SK-N-SH (cell line): ENCODE results near the gene ARID1B. TPM values are rescaled to one million over a fixed set of nuclear protein-coding genes. Genes with fewer than 3 reads are reported as not detected.

Experiments used
- CTCF ChIA-PET: fragments of 300-600, 350-600 bp; formaldehyde crosslinking; extraction: SDS; loops from one replicate; lab custom pipeline; 2021; lab: Yijun Ruan, JAX
- POLR2A ChIA-PET: fragments of 350-600 bp; sonication (Branson Sonifier 250); formaldehyde crosslinking; extraction: SDS; loops from one replicate; lab custom pipeline; 2020; ENCODE audit warnings: antibody characterized with exemption, inconsistent platforms; lab: Yijun Ruan, JAX
- DNase-seq: peaks from one replicate; pipeline ENCODE4 v3.0.0; 2012
- H2AFZ ChIP-seq: fragments of 200-600 bp; sonication (generic); 2 replicates; pipeline ENCODE4 v1.8.1; 2016; ENCODE audit warnings: antibody characterized with exemption, mild to moderate bottlenecking, low read depth
- H3F3A ChIP-seq: fragments of 200-600 bp; sonication (generic); replicated peaks from 2 replicates; pipeline ENCODE3; 2016; ENCODE audit warnings: antibody characterized with exemption, mild to moderate bottlenecking; ENCODE audit not compliant: insufficient read depth
- H3K27ac ChIP-seq, 2 experiments: fragments of 200-500 bp in 1 of 2; fragments of 200-600 bp in 1 of 2; sonication (Bioruptor generic) in 1 of 2; sonication (generic), shearing (Covaris generic) in 1 of 2; 2 replicates each; pipeline versions ENCODE4 v1.5.1 to v1.6.1; 2014 to 2016; ENCODE audit warnings: low read depth in 2 of 2, inconsistent platforms in 1 of 2, low read length in 1 of 2, mild to moderate bottlenecking in 1 of 2, mixed read lengths in 1 of 2
- H3K27me3 ChIP-seq: fragments of 200-600 bp; sonication (generic), shearing (Covaris generic); 2 replicates; pipeline ENCODE4 v1.6.1; 2016; ENCODE audit warnings: mixed run types; ENCODE audit not compliant: insufficient read depth
- H3K36me3 ChIP-seq, 2 experiments: fragments of 200-500 bp in 1 of 2; fragments of 200-600 bp in 1 of 2; sonication (Bioruptor generic) in 1 of 2; sonication (generic) in 1 of 2; replicated peaks in 1 of 2; 2 replicates each; pipeline versions ENCODE3 to v1.5.1; 2014 to 2016; ENCODE audit warnings: low read length in 1 of 2, mild to moderate bottlenecking in 1 of 2; ENCODE audit not compliant: insufficient read depth in 2 of 2, control insufficient read depth in 1 of 2
- H3K4me1 ChIP-seq, 2 experiments: fragments of 200-500 bp in 1 of 2; fragments of 200-600 bp in 1 of 2; sonication (Bioruptor generic) in 1 of 2; sonication (generic), shearing (Covaris generic) in 1 of 2; 2 replicates each; pipeline versions ENCODE4 v1.5.1 to v1.6.1; 2014 to 2016; ENCODE audit warnings: low read depth in 1 of 2, low read length in 1 of 2, mixed run types in 1 of 2; ENCODE audit not compliant: insufficient read depth in 2 of 2, control insufficient read depth in 1 of 2
- H3K4me2 ChIP-seq: fragments of 200-600 bp; sonication (generic), shearing (Covaris generic); 2 replicates; pipeline ENCODE4 v1.6.1; 2017; ENCODE audit warnings: mixed run types
- H3K4me3 ChIP-seq, 2 experiments: fragments of 200-500 bp in 1 of 2; fragments of 200-600 bp in 1 of 2; sonication (Bioruptor generic) in 1 of 2; sonication (generic), shearing (Covaris generic) in 1 of 2; 2 replicates each; pipeline versions ENCODE4 v1.5.1 to v1.8.1; 2014 to 2016; ENCODE audit warnings: low read depth in 2 of 2, inconsistent platforms in 1 of 2, low read length in 1 of 2, mild to moderate bottlenecking in 1 of 2, mixed read lengths in 1 of 2, moderate library complexity in 1 of 2
- H3K79me2 ChIP-seq: fragments of 200-600 bp; sonication (generic); 2 replicates; pipeline ENCODE4 v1.8.1; 2017; ENCODE audit warnings: mild to moderate bottlenecking; ENCODE audit not compliant: insufficient read depth
- H3K9ac ChIP-seq: fragments of 200-600 bp; sonication (generic); 2 replicates; pipeline ENCODE4 v1.6.1; 2017; ENCODE audit warnings: mixed run types
- H3K9me2 ChIP-seq: fragments of 200-600 bp; sonication (generic); 2 replicates; pipeline ENCODE4 v1.6.1; 2017; ENCODE audit warnings: mixed run types
- H3K9me3 ChIP-seq: fragments of 200-600 bp; sonication (generic); 2 replicates; pipeline ENCODE4 v1.6.1; 2017; ENCODE audit warnings: mixed run types, mild to moderate bottlenecking, moderate library complexity
- H4K20me1 ChIP-seq: fragments of 200-600 bp; sonication (generic); 2 replicates; pipeline ENCODE4 v1.6.1; 2017; ENCODE audit warnings: mild to moderate bottlenecking, mixed run types; ENCODE audit not compliant: insufficient read depth
- CHD2 ChIP-seq: fragments of 150-350 bp; IDR thresholded peaks from 2 replicates; pipeline ENCODE4 v1.6.1; 2018; ENCODE audit warnings: low read length; ENCODE audit not compliant: partially characterized antibody
- FOXJ3 ChIP-seq: sonication (generic); formaldehyde crosslinking; IDR thresholded peaks from 2 replicates; pipeline ENCODE4 v1.5.1; 2020; ENCODE audit warnings: mild to moderate bottlenecking, missing genetic modification reagents
- FOXM1 ChIP-seq: IDR thresholded peaks from 2 replicates; pipeline ENCODE4 v1.4.0; 2012; ENCODE audit warnings: low read depth, mild to moderate bottlenecking
- GATA2 ChIP-seq: sonication (generic); formaldehyde crosslinking; IDR thresholded peaks from 2 replicates; pipeline ENCODE4 v1.5.0; 2020; ENCODE audit warnings: mild to moderate bottlenecking, missing genetic modification reagents
- MAX ChIP-seq: IDR thresholded peaks from 2 replicates; pipeline ENCODE4 v1.4.0; 2012; ENCODE audit warnings: low read depth
- MXI1 ChIP-seq: IDR thresholded peaks from 2 replicates; pipeline ENCODE4 v1.6.1; 2012; ENCODE audit warnings: mild to moderate bottlenecking, low read depth, low read length, improper control_type of control experiment
- RCOR1 ChIP-seq: fragments of 150-350 bp; IDR thresholded peaks from 2 replicates; pipeline ENCODE4 v1.6.1; 2017; ENCODE audit warnings: antibody characterized with exemption, low read length
- TAF1 ChIP-seq: IDR thresholded peaks from 2 replicates; pipeline ENCODE4 v1.6.1; 2012; ENCODE audit warnings: low read depth, mild to moderate bottlenecking, low read length, moderate library complexity, borderline replicate concordance
- YY1 ChIP-seq: IDR thresholded peaks from 2 replicates; pipeline ENCODE4 v1.4.0; 2012; ENCODE audit warnings: low read depth, mild to moderate bottlenecking
- WGBS: methylation state at CpG from one replicate; pipeline ENCODE4 v1.1.6; 2017; ENCODE audit warnings: low lambda C conversion rate; 5-methylcytosine and 5-hydroxymethylcytosine counted together
- polyA plus RNA-seq, 3 experiments: library from polyadenylated mRNA; depleted of rRNA; stranded (reverse); fragments of >200 nt; gene quantifications; 2 replicates each; pipeline ENCODE4 v1.2.3, GENCODE V29; 2012

Gene ARID1B
- polyA plus RNA-seq, 1 of the 3 experiments (the other 2 are of a cell fraction): 13.6 TPM

GRCh38 chr6:156774863-156775405, 2.2 kb upstream of the ARID1B start (continued):
- TF ChIP-seq FOXM1 (no peak), RCOR1 (no peak), TAF1 (no peak), MXI1 (no peak), YY1 (no peak)
- TF ChIP-seq, all 33 proteins: peak for 0

- H3K27ac ChIP-seq: peak overlapping the region; percentile 56 to 96; a peak in 3 of 4 replicates
- no peak overlapping the region for H2AFZ ChIP-seq
- H3K4me1 ChIP-seq: peaks cover 11 to 12% of the 10 kb centered on the region in 2 experiments; a peak in 3 of 4 replicates
- no peak overlapping the region for H3K4me3 ChIP-seq
- no peak overlapping the region for H3K9ac ChIP-seq
- DNase-seq: no peak
- TF ChIP-seq CHD2 (no peak), MAX (no peak)
- TF ChIP-seq, all 33 proteins: peak for 0
- CTCF ChIA-PET: interaction anchor here (1.4 to 1.5 kb wide), 2 partner anchors 89 to 245 kb away, joined by 3 to 5 read pairs; no protein-coding TSS in a partner anchor
- H3K36me3 ChIP-seq: no peaks in the 10 kb centered on the region
- H3K79me2 ChIP-seq: peaks cover 41% of the 10 kb centered on the region
- H3F3A ChIP-seq: peaks cover 17% of the 10 kb centered on the region
- peaks cover 8% of the 10 kb centered on the region for H4K20me1 ChIP-seq
- peak overlapping the region; percentile 84; the same call in 1 of the 2 replicates for H3K4me2 ChIP-seq
- no peaks in the 10 kb centered on the region for H3K27me3 ChIP-seq
- H3K9me2 ChIP-seq: no peaks in the 10 kb centered on the region
- WGBS: 90% methylated on average over 5 of the region's 5 CpGs
- POLR2A ChIA-PET: interaction anchor here (0.8 to 2.0 kb wide), 2 partner anchors 89 to 145 kb away, joined by 5 to 18 read pairs; no protein-coding TSS in a partner anchor
- H3K9me3 ChIP-seq: no peaks in the 10 kb centered on the region
Observed at GRCh38 chr6:156775717-156776116, 1.5 kb upstream of the ARID1B start.

- H3K36me3 ChIP-seq: no peaks in the 10 kb centered on the region
- H3K4me1 ChIP-seq: peaks cover 11 to 12% of the 10 kb centered on the region in 2 experiments; a peak in 3 of 4 replicates
- peak; percentile 40 for DNase-seq
- H3K4me2 ChIP-seq: peak overlapping the region; percentile 84
- WGBS: 27% methylated on average over 8 of the region's 8 CpGs
- no peaks in the 10 kb centered on the region for H3K27me3 ChIP-seq
- no peaks in the 10 kb centered on the region for H3K9me2 ChIP-seq
- H3K9ac ChIP-seq: peak overlapping the region; percentile 95
- CTCF ChIA-PET: interaction anchor here (0.6 to 1.5 kb wide), 3 partner anchors 57 to 245 kb away, joined by 3 to 5 read pairs (median 5); no protein-coding TSS in a partner anchor
- peak; percentile 8; the same call in 1 of the 2 replicates for TF ChIP-seq YY1
- TF ChIP-seq FOXJ3 (CRISPR knock-in tag): no peak
- 0 out of 2 replicates have a peak, but pooled peaks have one; percentile 21 for TF ChIP-seq GATA2 (CRISPR knock-in tag)
- TF ChIP-seq, all 33 proteins: peak for 2
- peak overlapping the region; percentile 96 to 99 for H3K27ac ChIP-seq
- H3F3A ChIP-seq: peaks cover 20% of the 10 kb centered on the region
- peaks cover 48% of the 10 kb centered on the region for H3K79me2 ChIP-seq
- POLR2A ChIA-PET: interaction anchor here (2.0 kb wide), 1 partner anchor 89 kb away, joined by 18 read pairs; no protein-coding TSS in a partner anchor
- no peaks in the 10 kb centered on the region for H3K9me3 ChIP-seq
- H2AFZ ChIP-seq: peak overlapping the region; percentile 96
- peaks cover 15% of the 10 kb centered on the region for H4K20me1 ChIP-seq
- H3K4me3 ChIP-seq: peak overlapping the region; percentile 61 to 75
Observed at GRCh38 chr6:156776470-156776839, 723 bp upstream of the ARID1B start.
